GM23248 (cell line): ENCODE data around the gene POLG. TPM values are rescaled to one million over a fixed set of nuclear protein-coding genes. Genes with fewer than 3 reads are reported as not detected.
"Not testable (repeated sequence)": the region's sequence is repeated elsewhere in the genome, so short reads cannot be mapped to it uniquely, and the experiment has no call there.

Experiments
- DNase-seq: peaks from one replicate; pipeline ENCODE4 v3.0.0-alpha.2; 2015
- H2AFZ ChIP-seq: fragments of 200-600 bp; sonication (generic); 2 replicates; pipeline ENCODE4 v1.6.1; 2016; ENCODE audit warnings: antibody characterized with exemption
- H3F3A ChIP-seq: fragments of 200-600 bp; sonication (generic); 2 replicates; pipeline ENCODE4 v1.6.1; 2016; ENCODE audit warnings: mild to moderate bottlenecking, antibody characterized with exemption, mixed run types; ENCODE audit not compliant: insufficient read depth
- H3K27ac ChIP-seq: fragments of 200-600 bp; sonication (generic); 2 replicates; pipeline ENCODE4 v1.5.1; 2016; ENCODE audit warnings: mild to moderate bottlenecking
- H3K27me3 ChIP-seq: fragments of 200-600 bp; sonication (generic); replicated peaks from 2 replicates; pipeline ENCODE4 v1.6.1; 2016; ENCODE audit warnings: mild to moderate bottlenecking; ENCODE audit not compliant: insufficient read depth
- H3K36me3 ChIP-seq: fragments of 200-600 bp; sonication (generic); 2 replicates; pipeline ENCODE4 v1.6.1; 2016; ENCODE audit warnings: low read depth, mild to moderate bottlenecking
- H3K4me1 ChIP-seq: fragments of 200-600 bp; sonication (generic); 2 replicates; pipeline ENCODE4 v1.6.1; 2016; ENCODE audit warnings: mild to moderate bottlenecking; ENCODE audit not compliant: insufficient read depth
- H3K4me2 ChIP-seq: fragments of 200-600 bp; sonication (generic); one replicate; pipeline ENCODE4 v1.6.1; 2016; ENCODE audit warnings: mild to moderate bottlenecking; ENCODE audit not compliant: unreplicated experiment
- H3K4me3 ChIP-seq: fragments of 200-600 bp; sonication (generic); 2 replicates; pipeline ENCODE4 v1.5.1; 2016; ENCODE audit warnings: mild to moderate bottlenecking
- H3K79me2 ChIP-seq: fragments of 200-600 bp; sonication (generic); 2 replicates; pipeline ENCODE4 v1.6.1; 2016; ENCODE audit warnings: mild to moderate bottlenecking; ENCODE audit not compliant: insufficient read depth
- H3K9ac ChIP-seq: fragments of 200-600 bp; sonication (generic); 2 replicates; pipeline ENCODE4 v1.6.1; 2016; ENCODE audit warnings: mild to moderate bottlenecking
- H3K9me2 ChIP-seq: fragments of 200-600 bp; sonication (generic); 2 replicates; pipeline ENCODE4 v1.6.1; 2016; ENCODE audit warnings: mixed run types, mild to moderate bottlenecking, moderate library complexity; ENCODE audit not compliant: insufficient read depth
- H3K9me3 ChIP-seq: fragments of 200-600 bp; sonication (generic); one replicate; pipeline ENCODE4 v1.6.1; 2017; ENCODE audit warnings: low read depth
- H4K20me1 ChIP-seq: fragments of 200-600 bp; sonication (generic); 2 replicates; pipeline ENCODE4 v1.6.0; 2016; ENCODE audit not compliant: insufficient read depth
- EZH2 ChIP-seq: fragments of 200-600 bp; sonication (generic); IDR thresholded peaks from 2 replicates; pipeline ENCODE4 v1.6.1; 2018; ENCODE audit warnings: antibody characterized with exemption, mild to moderate bottlenecking; ENCODE audit not compliant: insufficient read depth, poor library complexity, severe bottlenecking
- EZH2phosphoT487 ChIP-seq: fragments of 200-600 bp; sonication (generic); IDR thresholded peaks from 2 replicates; pipeline ENCODE4 v1.6.1; 2018; ENCODE audit warnings: antibody characterized with exemption, moderate library complexity, mild to moderate bottlenecking, low read depth; ENCODE audit not compliant: insufficient read depth
- WGBS, 2 experiments: methylation state at CpG; one replicate each; pipeline ENCODE4 v1.1.6; 2015 to 2017; ENCODE audit warnings: low lambda C conversion rate in 2 of 2, low coverage in 1 of 2; ENCODE audit errors: missing lambda C conversion rate in 2 of 2; 5-methylcytosine and 5-hydroxymethylcytosine counted together
- in situ Hi-C: fragments of 300-500 bp; cut with MboI; formaldehyde crosslinking; loops from 2 replicates; pipeline ENCODE4 v1.15.0; 2020
- microRNA-seq: library from miRNA; unstranded; fragments of <30 nt; microRNA quantifications from one replicate; pipeline ENCODE4, GENCODE V29; 2016; ENCODE audit warnings: borderline number of aligned reads
- polyA plus RNA-seq: library from polyadenylated mRNA; unstranded; fragments of >200 nt; fragmentation: Nextera tagmentation; extraction: Ambion mirVana; gene quantifications from 2 replicates; pipeline ENCODE4 v1.2.1, GENCODE V29; 2016
- small RNA-seq: library from RNA; depleted of rRNA; stranded (forward); fragments of <200 nt; gene quantifications from one replicate; pipeline ENCODE3, GENCODE V24; 2014; ENCODE audit warnings: low read depth, low replicate concordance
- total RNA-seq: library from RNA; depleted of rRNA; stranded (reverse); fragments of >200 nt; shearing (Covaris generic); gene quantifications from 2 replicates; pipeline ENCODE4 v1.2.3, GENCODE V29; 2014; rRNA removed

Gene POLG
- total and polyA plus RNA-seq, 2 experiments from 2014 or later: 18.7 to 66.7 TPM

GRCh38 chr15:89283201-89283600 is 51.4 kb downstream of the POLG start:
- Histone ChIP-seq H3K4me3 (no peak overlapping the region), H3F3A (0 out of 2 replicates have a peak, but pooled peaks cover 3% of the 10 kb centered on the region), H3K4me1 (peaks cover 5% of the 10 kb centered on the region), H3K9me3 (no peaks in the 10 kb centered on the region), H3K79me2 (no peaks in the 10 kb centered on the region), H4K20me1 (no peaks in the 10 kb centered on the region), H3K9ac (no peak overlapping the region), H3K9me2 (no peaks in the 10 kb centered on the region), H3K36me3 (peaks cover 9% of the 10 kb centered on the region; the same call in 1 of the 2 replicates), H3K4me2 (no peak overlapping the region), H3K27me3 (no peaks in the 10 kb centered on the region), H3K27ac (no peak overlapping the region), H2AFZ (no peak overlapping the region)
- no peak for TF ChIP-seq EZH2phosphoT487
- no peak for TF ChIP-seq EZH2
- no peak for DNase-seq
- 97 to 98% methylated on average over 4 of the region's 4 CpGs for WGBS, 2 experiments
- in situ Hi-C loops: no loop called here

DNA sequence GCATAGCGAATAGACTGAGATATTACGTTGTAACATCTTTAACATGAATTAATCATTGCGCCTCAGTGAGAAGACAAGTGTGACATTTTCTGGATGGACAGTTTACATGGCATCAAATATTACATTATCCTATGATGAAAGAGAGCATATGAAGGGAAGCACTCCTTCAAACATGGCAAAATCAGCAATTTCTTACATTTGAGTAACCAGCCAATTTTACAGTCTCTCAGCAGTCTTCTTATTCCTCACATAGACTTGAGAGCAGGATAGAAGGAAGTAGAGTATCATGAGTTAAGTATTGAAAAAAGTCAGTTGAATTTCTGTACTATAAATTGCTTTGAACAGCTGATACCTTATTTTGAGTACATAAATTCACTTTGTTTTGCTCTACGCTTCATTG is 52.0 kb downstream of the POLG start:
- in situ Hi-C loops: no loop called here

GRCh38 chr15:89278307-89278706 is 56.3 kb downstream of the POLG start:
- Histone ChIP-seq H2AFZ (no peak overlapping the region), H4K20me1 (no peaks in the 10 kb centered on the region), H3K4me2 (peak overlapping the region; percentile 10), H3K36me3 (no peaks in the 10 kb centered on the region), H3K9me2 (no peaks in the 10 kb centered on the region), H3K27me3 (no peaks in the 10 kb centered on the region), H3K27ac (no peak overlapping the region), H3K4me3 (no peak overlapping the region), H3K9me3 (no peaks in the 10 kb centered on the region), H3K9ac (no peak overlapping the region), H3K4me1 (peaks cover 8% of the 10 kb centered on the region), H3K79me2 (no peaks in the 10 kb centered on the region), H3F3A (0 out of 2 replicates have a peak, but pooled peaks cover 3% of the 10 kb centered on the region)
- in situ Hi-C loops: no loop called here
- no peak for TF ChIP-seq EZH2phosphoT487
- TF ChIP-seq EZH2: no peak
- WGBS, 2 experiments: 0 to 5% methylated on average over 1 of the region's 1 CpG
- peak; percentile 51 for DNase-seq

More for the DNA sequence above, 52.0 kb downstream of the POLG start:
- Histone ChIP-seq H3K27me3 (no peaks in the 10 kb centered on the region), H3F3A (0 out of 2 replicates have a peak, but pooled peaks cover 3% of the 10 kb centered on the region), H3K36me3 (peaks cover 9% of the 10 kb centered on the region; the same call in 1 of the 2 replicates), H3K9ac (no peak overlapping the region), H3K9me3 (no peaks in the 10 kb centered on the region), H3K27ac (no peak overlapping the region), H4K20me1 (no peaks in the 10 kb centered on the region), H3K4me3 (no peak overlapping the region), H3K9me2 (no peaks in the 10 kb centered on the region), H2AFZ (no peak overlapping the region), H3K4me1 (peaks cover 8% of the 10 kb centered on the region), H3K4me2 (no peak overlapping the region), H3K79me2 (no peaks in the 10 kb centered on the region)
- DNase-seq: no peak
- TF ChIP-seq EZH2 (no peak), EZH2phosphoT487 (no peak)
- WGBS, 2 experiments: 99 to 100% methylated on average over 4 of the region's 4 CpGs

GRCh38 chr15:89277281-89277680 is 57.3 kb downstream of the POLG start:
- WGBS, 2 experiments: 95 to 98% methylated on average over 4 of the region's 4 CpGs
- H3K4me3 ChIP-seq, H2AFZ ChIP-seq, H3K27me3 ChIP-seq, H3K4me2 ChIP-seq, H3K9me3 ChIP-seq, H3K9ac ChIP-seq, in situ Hi-C loops, H4K20me1 ChIP-seq, H3K27ac ChIP-seq, DNase-seq, H3K4me1 ChIP-seq, H3F3A ChIP-seq, H3K9me2 ChIP-seq, H3K36me3 ChIP-seq, H3K79me2 ChIP-seq: not testable (repeated sequence)

Small RNAs within 50 kb of the gene (microRNA-seq; reads per million reads assigned to microRNA genes)
- gene MIR6766: not detected
- gene MIR9-3: not detected

Small RNAs within 50 kb of the gene (small RNA-seq; reads per million reads assigned to genes)
- gene MIR6766: not detected

Other genes starting within 250 kb of the POLG start
- gene ABHD2, start 246.4 kb downstream of the POLG start, total RNA-seq: 24.2 and 28.7 TPM in 2 replicates
- 13.5 and 17.6 TPM in 2 replicates for gene ABHD2, start 246.4 kb downstream of the POLG start, polyA plus RNA-seq
- gene RLBP1, start 113.2 kb downstream of the POLG start, total RNA-seq: not detected in 2 replicates
- not detected in 2 replicates for gene RLBP1, start 113.2 kb downstream of the POLG start, polyA plus RNA-seq
- gene FANCI, start 90.8 kb downstream of the POLG start, total RNA-seq: 11.2 and 13.8 TPM in 2 replicates
- gene FANCI, start 90.8 kb downstream of the POLG start, polyA plus RNA-seq: 9.6 and 14.2 TPM in 2 replicates
- not detected in 2 replicates for gene RHCG, start 161.8 kb upstream of the POLG start, total RNA-seq
- not detected in 2 replicates for gene RHCG, start 161.8 kb upstream of the POLG start, polyA plus RNA-seq
- 2.3 and 2.4 TPM in 2 replicates for gene TICRR, start 240.6 kb upstream of the POLG start, total RNA-seq
- gene TICRR, start 240.6 kb upstream of the POLG start, polyA plus RNA-seq: 1.2 and 1.3 TPM in 2 replicates